ENCODE data around the gene GRIK4.
"Not testable (repeated sequence)": the region's sequence is repeated elsewhere in the genome, so short reads cannot be mapped to it uniquely, and the experiment has no call there.

Gene GRIK4

GRCh38 chr11:120747850-120748814 is 236.6 kb downstream of the GRIK4 start:
- DNase-seq (ENCODE audit: low read depth): no peak
- no peak overlapping the region for H3K4me3 ChIP-seq (ENCODE audit: low read depth, low read length)

GRCh38 chr11:120749395-120749794 is 237.8 kb downstream of the GRIK4 start:
- DNase-seq (ENCODE audit: low read depth): no peak
- H3K4me3 ChIP-seq (ENCODE audit: low read depth, low read length): no peak overlapping the region

- no peak for DNase-seq (ENCODE audit: low read depth)
- no peak overlapping the region for H3K4me3 ChIP-seq (ENCODE audit: low read depth, low read length)
Observed at GRCh38 chr11:120750647-120751549, 239.3 kb downstream of the GRIK4 start.

- no peak for DNase-seq (ENCODE audit: low read depth)
- no peak overlapping the region for H3K4me3 ChIP-seq (ENCODE audit: low read depth, low read length)
Observed at GRCh38 chr11:120751550-120751949, 240.0 kb downstream of the GRIK4 start.

GRCh38 chr11:120752668-120753067 is 241.1 kb downstream of the GRIK4 start:
- no peak for DNase-seq (ENCODE audit: low read depth)
- H3K4me3 ChIP-seq (ENCODE audit: low read depth, low read length): no peak overlapping the region

GRCh38 chr11:120756931-120757330 is 245.4 kb downstream of the GRIK4 start:
- H3K4me3 ChIP-seq (ENCODE audit: low read depth, low read length): no peak overlapping the region
- no peak for DNase-seq (ENCODE audit: low read depth)

- DNase-seq (ENCODE audit: low read depth): no peak
- no peak overlapping the region for H3K4me3 ChIP-seq (ENCODE audit: low read depth, low read length)
Observed at GRCh38 chr11:120759046-120759445, 247.5 kb downstream of the GRIK4 start.

GRCh38 chr11:120765710-120766109 is 254.2 kb downstream of the GRIK4 start:
- not testable (repeated sequence) for DNase-seq (ENCODE audit: low read depth)

GRCh38 chr11:120766318-120766717 is 254.8 kb downstream of the GRIK4 start:
- H3K4me3 ChIP-seq (ENCODE audit: low read depth, low read length): no peak overlapping the region
- DNase-seq (ENCODE audit: low read depth): no peak

More at GRCh38 chr11:120765710-120766109, 254.2 kb downstream of the GRIK4 start:
- not testable (repeated sequence) for H3K4me3 ChIP-seq (ENCODE audit: low read depth, low read length)

- no peak for DNase-seq (ENCODE audit: low read depth)
- no peak overlapping the region for H3K4me3 ChIP-seq (ENCODE audit: low read depth, low read length)
Observed at GRCh38 chr11:120768949-120769348, 257.4 kb downstream of the GRIK4 start.

- H3K4me3 ChIP-seq (ENCODE audit: low read depth, low read length): no peak overlapping the region
- DNase-seq (ENCODE audit: low read depth): no peak
Observed at GRCh38 chr11:120769906-120770305, 258.4 kb downstream of the GRIK4 start.

GRCh38 chr11:120771551-120772060 is 260.1 kb downstream of the GRIK4 start:
- no peak overlapping the region for H3K4me3 ChIP-seq (ENCODE audit: low read depth, low read length)
- DNase-seq (ENCODE audit: low read depth): no peak

GRCh38 chr11:120773501-120774031 is 262.0 kb downstream of the GRIK4 start:
- DNase-seq (ENCODE audit: low read depth): no peak

GRCh38 chr11:120774591-120775386 is 263.2 kb downstream of the GRIK4 start:
- no peak overlapping the region for H3K4me3 ChIP-seq (ENCODE audit: low read depth, low read length)
- DNase-seq (ENCODE audit: low read depth): no peak

More at GRCh38 chr11:120773501-120774031, 262.0 kb downstream of the GRIK4 start:
- H3K4me3 ChIP-seq (ENCODE audit: low read depth, low read length): no peak overlapping the region

GRCh38 chr11:120775986-120776951 is 264.7 kb downstream of the GRIK4 start:
- no peak for DNase-seq (ENCODE audit: low read depth)

GRCh38 chr11:120778685-120779490 is 267.3 kb downstream of the GRIK4 start:
- no peak for DNase-seq (ENCODE audit: low read depth)
- no peak overlapping the region for H3K4me3 ChIP-seq (ENCODE audit: low read depth, low read length)

More at GRCh38 chr11:120775986-120776951, 264.7 kb downstream of the GRIK4 start:
- no peak overlapping the region for H3K4me3 ChIP-seq (ENCODE audit: low read depth, low read length)

GRCh38 chr11:120780239-120780638 is 268.7 kb downstream of the GRIK4 start:
- H3K4me3 ChIP-seq (ENCODE audit: low read depth, low read length): no peak overlapping the region
- DNase-seq (ENCODE audit: low read depth): no peak

Data from skeletal muscle cell (primary cell).